ENCODE measurements around the gene GDF10. TPM values are rescaled to one million over a fixed set of nuclear protein-coding genes. Genes with fewer than 3 reads are reported as not detected.
A peak's percentile ranks its signal among the peaks of the same experiment; 100 is the strongest.

The GDF10 gene
- total and polyA plus RNA-seq, 2 of the 13 experiments (the other 11 are each of a cell fraction or from before 2014, with no cell fraction given) = 0.03 TPM; not detected in 1

DNA sequence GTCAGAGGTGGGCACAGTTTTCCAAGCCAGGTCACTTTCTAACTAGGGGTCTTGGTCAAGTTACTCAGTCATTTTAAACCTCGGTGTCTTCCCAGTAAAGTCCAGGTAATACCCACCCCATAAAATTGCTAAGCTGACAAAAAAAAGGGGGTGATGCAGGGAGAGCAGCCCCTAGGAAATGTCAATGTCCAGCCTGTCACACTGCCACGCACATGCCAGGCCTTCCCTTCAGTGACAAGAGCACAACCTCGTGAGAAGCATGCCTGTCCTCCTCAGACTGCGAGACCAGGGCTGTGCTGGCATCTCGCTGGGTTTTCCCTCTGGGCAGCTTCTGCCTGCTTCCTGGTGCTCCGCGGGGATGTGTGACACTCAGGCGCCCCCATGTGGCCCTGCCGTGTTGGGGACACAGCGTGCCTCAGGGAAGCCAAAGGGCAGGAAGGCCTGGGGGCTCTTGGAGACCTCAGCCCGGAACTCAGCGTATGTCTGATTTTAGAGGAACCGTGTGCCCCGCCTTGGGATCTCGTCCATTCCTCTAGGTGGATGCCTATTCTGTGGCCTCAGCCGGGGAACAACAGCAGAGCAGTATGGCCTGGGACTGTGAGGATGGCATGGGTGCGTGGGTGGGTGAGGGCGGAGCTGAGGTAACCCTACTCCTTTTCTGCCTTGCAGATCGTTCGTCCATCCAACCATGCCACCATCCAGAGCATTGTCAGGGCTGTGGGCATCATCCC lies 12.1 kb downstream of the GDF10 start (continued):
- TF ChIP-seq, protein P1, sequence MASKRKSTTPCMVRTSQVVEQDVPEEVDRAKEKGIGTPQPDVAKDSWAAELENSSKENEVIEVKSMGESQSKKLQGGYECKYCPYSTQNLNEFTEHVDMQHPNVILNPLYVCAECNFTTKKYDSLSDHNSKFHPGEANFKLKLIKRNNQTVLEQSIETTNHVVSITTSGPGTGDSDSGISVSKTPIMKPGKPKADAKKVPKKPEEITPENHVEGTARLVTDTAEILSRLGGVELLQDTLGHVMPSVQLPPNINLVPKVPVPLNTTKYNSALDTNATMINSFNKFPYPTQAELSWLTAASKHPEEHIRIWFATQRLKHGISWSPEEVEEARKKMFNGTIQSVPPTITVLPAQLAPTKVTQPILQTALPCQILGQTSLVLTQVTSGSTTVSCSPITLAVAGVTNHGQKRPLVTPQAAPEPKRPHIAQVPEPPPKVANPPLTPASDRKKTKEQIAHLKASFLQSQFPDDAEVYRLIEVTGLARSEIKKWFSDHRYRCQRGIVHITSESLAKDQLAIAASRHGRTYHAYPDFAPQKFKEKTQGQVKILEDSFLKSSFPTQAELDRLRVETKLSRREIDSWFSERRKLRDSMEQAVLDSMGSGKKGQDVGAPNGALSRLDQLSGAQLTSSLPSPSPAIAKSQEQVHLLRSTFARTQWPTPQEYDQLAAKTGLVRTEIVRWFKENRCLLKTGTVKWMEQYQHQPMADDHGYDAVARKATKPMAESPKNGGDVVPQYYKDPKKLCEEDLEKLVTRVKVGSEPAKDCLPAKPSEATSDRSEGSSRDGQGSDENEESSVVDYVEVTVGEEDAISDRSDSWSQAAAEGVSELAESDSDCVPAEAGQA (IDR thresholded peaks at IDR 0.05; ENCODE audit: low read depth) = no peak
- TF ChIP-seq, protein P1 (CRISPR knock-in tag; IDR thresholded peaks at IDR 0.05; ENCODE audit: borderline replicate concordance) = no peak
- no peak for TF ChIP-seq ZSCAN25 (CRISPR knock-in tag; IDR thresholded peaks at IDR 0.05)
- no peak for TF ChIP-seq ELF4 (CRISPR knock-in tag; IDR thresholded peaks at IDR 0.05; ENCODE audit: borderline replicate concordance)
- 0 out of 2 replicates have a peak, but pooled peaks have one; percentile 34 for TF ChIP-seq ZNF501 (CRISPR knock-in tag; IDR thresholded peaks at IDR 0.05)
- no peak for TF ChIP-seq ISX (CRISPR knock-in tag; conservative IDR thresholded peaks at IDR 0.05)
- no peak for TF ChIP-seq KLF11 (CRISPR knock-in tag; IDR thresholded peaks at IDR 0.05)
- TF ChIP-seq ZNF883 (CRISPR knock-in tag; IDR thresholded peaks at IDR 0.05; ENCODE audit: not compliant biosample characterization) = no peak
- no peak for TF ChIP-seq SUZ12 (IDR thresholded peaks at IDR 0.05; ENCODE audit: low read depth, low read length)
- TF ChIP-seq BHLHE40 (IDR thresholded peaks at IDR 0.05; ENCODE audit: low read length) = no peak
- no peak for TF ChIP-seq FOSL1 (CRISPR knock-in tag; IDR thresholded peaks at IDR 0.05; ENCODE audit: borderline replicate concordance)
- TF ChIP-seq HMG20B (CRISPR knock-in tag; conservative IDR thresholded peaks at IDR 0.05) = no peak
- TF ChIP-seq ZNF749 (CRISPR knock-in tag; IDR thresholded peaks at IDR 0.05; ENCODE audit: borderline replicate concordance) = no peak
- TF ChIP-seq ERF (CRISPR knock-in tag; IDR thresholded peaks at IDR 0.05) = no peak
- no peak for TF ChIP-seq NR2C2 (CRISPR knock-in tag; IDR thresholded peaks at IDR 0.05; ENCODE audit: borderline replicate concordance)
- TF ChIP-seq, protein P2, sequence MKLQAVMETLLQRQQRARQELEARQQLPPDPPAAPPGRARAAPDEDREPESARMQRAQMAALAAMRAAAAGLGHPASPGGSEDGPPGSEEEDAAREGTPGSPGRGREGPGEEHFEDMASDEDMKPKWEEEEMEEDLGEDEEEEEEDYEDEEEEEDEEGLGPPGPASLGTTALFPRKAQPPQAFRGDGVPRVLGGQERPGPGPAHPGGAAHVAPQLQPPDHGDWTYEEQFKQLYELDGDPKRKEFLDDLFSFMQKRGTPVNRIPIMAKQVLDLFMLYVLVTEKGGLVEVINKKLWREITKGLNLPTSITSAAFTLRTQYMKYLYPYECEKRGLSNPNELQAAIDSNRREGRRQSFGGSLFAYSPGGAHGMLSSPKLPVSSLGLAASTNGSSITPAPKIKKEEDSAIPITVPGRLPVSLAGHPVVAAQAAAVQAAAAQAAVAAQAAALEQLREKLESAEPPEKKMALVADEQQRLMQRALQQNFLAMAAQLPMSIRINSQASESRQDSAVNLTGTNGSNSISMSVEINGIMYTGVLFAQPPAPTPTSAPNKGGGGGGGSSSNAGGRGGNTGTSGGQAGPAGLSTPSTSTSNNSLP (IDR thresholded peaks at IDR 0.05; ENCODE audit: low read depth, low read length) = no peak
- TF ChIP-seq ZBTB42 (CRISPR knock-in tag; IDR thresholded peaks at IDR 0.05) = no peak
- no peak for TF ChIP-seq PLRG1 (conservative IDR thresholded peaks at IDR 0.05)
- no peak for TF ChIP-seq ZNF432 (CRISPR knock-in tag; IDR thresholded peaks at IDR 0.05; ENCODE audit: borderline replicate concordance)
- peak; percentile 98 for TF ChIP-seq STAG1 (CRISPR knock-in tag; IDR thresholded peaks at IDR 0.05)

All from HepG2 (cell line).